HG02870 (cell line): Measurements from ENCODE around the gene UGT1A3.
"Not testable (repeated sequence)": the region's sequence is repeated elsewhere in the genome, so short reads cannot be mapped to it uniquely, and the experiment has no call there.

Source experiments
- ATAC-seq: cut with Tn5 transposase; IDR thresholded peaks from one replicate; pipeline ENCODE4 v1.9.1; 2021; ENCODE audit warnings: mild to moderate bottlenecking, moderate library complexity; ENCODE audit not compliant: unreplicated experiment

Gene UGT1A3

DNA sequence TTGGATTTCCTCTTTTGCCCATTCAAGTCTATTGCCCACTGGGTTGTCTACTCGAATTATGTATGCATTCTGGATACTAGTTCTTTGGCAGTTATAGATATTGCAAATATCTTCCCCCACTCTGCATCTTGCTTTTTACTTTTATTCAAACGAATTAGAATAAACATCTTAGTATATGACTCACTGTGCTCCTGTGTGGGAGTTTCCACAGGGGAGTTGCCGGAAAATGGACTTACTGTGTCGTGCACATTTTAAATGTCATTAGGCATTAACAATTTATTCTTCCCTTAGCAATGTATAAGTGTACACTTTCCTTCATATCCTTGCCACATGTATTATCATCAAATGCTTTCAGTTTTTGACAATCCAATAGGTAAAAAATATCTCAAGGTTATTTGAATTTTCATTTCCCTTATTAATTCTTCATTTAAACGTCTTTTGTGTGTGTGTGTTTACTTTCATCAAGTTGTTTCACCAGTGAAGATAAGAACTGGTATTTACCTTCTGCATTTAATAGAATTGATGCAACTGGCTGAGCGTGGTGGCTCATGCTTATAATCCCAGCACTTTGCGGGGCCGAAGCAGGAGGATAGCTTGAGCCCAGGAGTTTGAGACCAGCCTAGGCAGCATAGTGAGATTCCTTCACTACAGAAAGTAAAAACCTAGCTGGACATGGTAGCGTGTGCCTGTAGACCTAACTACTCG lies 20.8 kb upstream of the UGT1A3 start:
- no peak for ATAC-seq

DNA sequence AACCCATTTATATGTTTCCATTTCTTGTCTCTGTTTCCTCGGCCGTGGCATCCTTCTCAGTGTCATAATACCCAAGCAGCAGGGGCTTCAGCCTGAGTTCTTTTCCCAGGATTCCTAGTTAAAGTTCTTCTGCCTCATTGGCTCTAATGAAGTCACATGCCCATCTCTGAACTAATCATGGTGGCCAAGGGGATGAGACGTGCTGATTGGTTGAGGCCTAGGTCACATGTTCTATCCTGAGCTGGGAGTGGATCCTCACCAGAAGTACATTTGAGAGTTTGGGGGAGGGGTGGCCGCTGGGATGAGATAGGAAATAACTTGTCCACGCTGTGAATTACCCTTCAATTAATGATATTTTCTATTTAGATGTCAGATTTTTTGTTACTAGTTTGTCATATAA lies 19.9 kb upstream of the UGT1A3 start:
- no peak for ATAC-seq

DNA sequence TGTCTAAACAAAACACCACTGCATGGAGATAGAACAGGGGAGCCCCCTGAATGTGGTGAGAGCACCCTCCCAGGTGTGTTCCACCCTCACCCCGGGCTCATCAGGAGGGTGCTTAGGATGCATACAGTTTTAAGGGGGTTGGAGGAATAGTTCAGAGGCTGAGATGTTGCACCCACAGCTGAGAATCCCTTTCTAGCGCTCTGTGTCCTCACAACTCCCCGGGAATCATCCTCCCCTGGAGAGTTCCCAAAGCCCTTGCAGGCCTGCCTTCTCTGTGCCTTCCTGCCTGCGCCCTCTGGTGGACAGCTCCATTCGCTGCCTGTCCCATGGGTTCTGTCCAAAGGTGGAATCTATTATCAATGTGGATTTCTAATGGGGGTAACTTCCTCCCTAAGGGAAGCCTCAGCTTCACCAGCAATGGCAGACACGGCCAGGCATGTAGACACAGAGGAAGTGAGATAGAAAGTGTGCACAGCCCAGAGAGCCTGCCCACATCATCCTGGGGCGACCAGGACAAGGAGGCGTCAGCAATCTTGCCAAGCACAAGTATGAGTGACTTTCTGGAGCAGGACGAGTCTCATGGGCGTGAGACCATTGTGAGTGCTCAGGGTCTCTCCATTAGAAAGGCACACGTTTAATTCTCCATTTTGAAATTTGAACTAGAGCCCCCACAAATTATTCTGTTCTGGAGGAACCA lies 17.4 kb upstream of the UGT1A3 start:
- ATAC-seq = no peak

DNA sequence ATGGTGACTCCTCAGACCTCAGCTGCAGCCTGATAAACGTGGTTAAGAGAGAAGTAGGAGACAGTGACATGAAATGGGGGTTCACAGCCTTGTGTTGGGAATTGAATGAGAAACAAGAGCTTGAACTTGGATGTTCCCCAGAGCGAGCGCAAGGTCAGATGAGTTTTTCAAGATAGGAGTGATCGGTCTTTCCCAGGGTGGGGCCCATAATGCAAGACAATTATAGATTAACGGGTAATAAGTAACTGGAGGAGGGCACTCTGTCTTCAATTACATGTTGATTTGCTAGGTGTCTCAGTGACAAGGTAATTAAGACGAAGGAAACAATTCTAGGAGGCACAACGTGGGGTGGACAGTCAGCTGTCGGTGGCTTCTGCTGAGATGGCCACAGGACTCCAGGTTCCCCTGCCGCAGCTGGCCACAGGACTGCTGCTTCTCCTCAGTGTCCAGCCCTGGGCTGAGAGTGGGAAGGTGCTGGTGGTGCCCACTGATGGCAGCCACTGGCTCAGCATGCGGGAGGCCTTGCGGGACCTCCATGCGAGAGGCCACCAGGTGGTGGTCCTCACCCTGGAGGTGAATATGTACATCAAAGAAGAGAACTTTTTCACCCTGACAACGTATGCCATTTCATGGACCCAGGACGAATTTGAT lies 16.1 kb upstream of the UGT1A3 start, which contains the start of gene UGT1A5:
Gene UGT1A5, plus strand, starts transcription at position 297 of the 651 bp plus-strand sequence. Its CDS starts 85 bp downstream, at position 382.
- no peak for ATAC-seq

DNA sequence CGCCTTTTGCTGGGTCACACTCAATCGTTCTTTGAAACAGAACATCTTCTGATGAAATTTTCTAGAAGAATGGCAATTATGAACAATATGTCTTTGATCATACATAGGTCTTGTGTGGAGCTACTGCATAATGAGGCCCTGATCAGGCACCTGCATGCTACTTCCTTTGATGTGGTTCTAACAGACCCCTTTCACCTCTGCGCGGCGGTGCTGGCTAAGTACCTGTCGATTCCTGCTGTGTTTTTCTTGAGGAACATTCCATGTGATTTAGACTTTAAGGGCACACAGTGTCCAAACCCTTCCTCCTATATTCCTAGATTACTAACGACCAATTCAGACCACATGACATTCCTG lies 15.6 kb upstream of the UGT1A3 start:
- no peak for ATAC-seq

DNA sequence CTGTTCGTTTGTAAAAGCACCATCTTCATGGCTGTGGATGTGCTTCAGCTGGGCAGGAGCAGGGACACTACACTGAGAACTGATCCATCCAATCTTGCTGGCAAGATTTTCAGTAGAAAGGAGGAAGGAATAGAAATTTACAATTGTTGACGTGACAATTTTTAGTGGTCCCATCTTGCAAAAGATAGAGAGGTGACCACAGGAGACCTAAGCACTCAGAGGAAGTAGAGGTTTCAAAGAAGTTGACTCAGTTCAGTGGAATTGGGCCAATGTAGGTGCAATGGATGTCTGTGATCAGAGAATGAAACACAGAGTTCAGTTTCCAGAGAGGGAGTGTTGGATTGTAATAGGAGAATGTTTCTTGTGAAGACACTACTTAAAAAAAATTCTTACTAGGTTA lies 14.7 kb upstream of the UGT1A3 start:
- no peak for ATAC-seq

DNA sequence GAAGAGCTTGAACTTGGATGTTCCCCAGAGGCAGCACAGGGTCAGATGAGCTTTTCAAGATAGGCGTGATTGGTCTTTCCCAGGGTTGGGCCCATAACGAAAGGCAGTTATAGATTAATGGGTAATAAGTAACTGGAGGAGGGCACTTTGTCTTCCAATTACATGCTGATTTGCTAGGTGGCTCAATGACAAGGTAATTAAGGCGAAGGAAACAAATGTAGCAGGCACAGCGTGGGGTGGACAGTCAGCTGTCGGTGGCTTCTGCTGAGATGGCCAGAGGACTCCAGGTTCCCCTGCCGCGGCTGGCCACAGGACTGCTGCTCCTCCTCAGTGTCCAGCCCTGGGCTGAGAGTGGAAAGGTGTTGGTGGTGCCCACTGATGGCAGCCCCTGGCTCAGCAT lies 10.3 kb upstream of the UGT1A3 start, which contains the start of gene UGT1A4:
Gene UGT1A4, plus strand, starts transcription at position 185 of the 400 bp plus-strand sequence. Its CDS starts 85 bp downstream, at position 270.
- ATAC-seq = no peak

DNA sequence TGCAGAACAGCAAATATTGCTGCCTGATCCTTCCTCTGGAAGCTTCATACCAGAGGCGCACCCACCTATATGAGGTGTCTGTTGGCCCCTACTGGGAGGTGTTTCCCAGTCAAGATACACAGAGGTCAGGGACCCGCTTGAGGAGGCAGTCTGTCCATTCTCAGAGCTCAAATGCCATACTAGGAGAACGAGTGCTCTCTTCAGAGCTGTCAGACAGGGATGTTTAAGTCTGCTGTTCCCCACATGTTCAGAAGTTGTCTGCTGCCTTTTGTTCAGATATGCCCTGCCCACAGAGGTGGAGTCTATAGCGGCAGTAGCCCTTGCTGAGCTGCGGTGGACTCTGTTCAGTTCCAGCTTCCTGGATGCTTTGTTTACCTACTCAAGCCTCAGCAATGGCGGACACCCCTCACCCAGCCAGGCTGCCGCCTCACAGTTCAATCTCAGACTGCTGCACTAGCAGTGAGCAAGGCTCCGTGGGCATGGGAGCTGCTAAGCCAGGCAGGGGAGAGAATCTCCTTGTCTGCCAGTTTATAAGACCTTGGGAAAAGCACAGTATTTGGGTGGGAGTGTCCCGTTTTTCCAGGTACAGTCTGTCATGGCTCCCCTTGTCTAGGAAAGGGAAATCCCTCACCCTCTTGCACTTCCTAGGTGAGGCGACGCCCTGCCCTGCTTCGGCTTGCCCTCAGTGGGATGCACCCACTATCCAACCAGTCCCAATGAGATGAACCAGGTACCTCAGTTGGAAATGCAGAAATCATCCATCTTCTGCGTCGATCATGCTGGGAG lies 8.2 kb downstream of the UGT1A3 start:
- ATAC-seq = not testable (repeated sequence)

DNA sequence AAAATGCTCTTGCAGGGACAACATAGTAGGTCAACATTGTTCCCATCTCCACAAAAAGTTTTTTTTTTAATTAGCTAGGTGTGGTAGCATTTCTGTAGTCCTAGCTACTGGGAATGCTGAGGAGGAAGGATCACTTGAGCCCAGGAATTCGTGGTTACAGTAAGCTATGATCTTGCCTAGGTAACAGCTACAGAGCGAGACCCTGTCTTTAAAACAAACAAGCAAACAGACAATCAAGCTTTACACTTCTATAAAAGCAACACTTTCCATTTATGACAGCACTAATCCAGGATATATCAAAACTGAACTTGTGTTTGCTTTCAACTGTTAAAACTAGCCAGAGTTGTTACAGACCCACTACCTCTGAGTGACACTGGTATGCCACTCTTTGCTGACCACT lies 12.0 kb downstream of the UGT1A3 start:
- no peak for ATAC-seq

DNA sequence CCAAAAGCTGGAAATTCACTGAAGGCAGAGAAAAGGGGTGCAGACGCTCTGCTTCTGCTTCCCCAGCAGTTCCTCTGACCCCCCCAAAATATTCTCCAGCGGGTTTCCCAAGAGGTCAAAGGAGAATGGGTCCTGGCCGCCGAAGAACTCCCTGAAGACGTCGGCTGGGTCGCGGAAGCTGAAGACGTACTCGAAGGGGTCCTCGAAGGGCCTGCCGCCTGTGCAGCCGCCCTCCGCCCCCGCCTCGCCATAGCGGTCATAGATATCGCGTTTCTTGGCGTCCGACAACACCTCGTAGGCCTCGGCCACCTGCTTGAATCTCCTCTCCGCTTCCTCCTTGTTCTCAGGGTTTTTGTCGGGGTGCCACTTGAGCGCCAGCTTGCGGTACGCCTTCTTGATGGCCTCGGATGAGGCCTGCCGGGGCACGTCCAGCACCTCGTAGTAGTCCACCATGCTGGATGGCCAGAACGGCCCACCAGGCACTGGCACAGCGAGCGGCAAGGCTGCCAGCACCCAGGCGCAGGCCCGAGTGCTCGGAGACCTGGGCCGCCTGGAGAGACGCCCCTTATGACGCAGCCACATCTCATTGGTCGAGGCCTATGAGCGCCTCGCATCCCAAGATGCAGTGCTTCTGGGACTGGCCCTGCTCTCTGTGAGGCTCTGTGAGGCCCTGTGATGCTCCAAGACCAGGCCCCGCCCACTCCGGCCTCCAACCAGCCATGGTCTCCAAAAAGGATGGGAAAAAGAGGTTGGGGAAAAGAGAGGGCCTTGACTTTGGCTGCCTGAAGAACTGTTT lies 14.8 kb downstream of the UGT1A3 start:
- no peak for ATAC-seq

DNA sequence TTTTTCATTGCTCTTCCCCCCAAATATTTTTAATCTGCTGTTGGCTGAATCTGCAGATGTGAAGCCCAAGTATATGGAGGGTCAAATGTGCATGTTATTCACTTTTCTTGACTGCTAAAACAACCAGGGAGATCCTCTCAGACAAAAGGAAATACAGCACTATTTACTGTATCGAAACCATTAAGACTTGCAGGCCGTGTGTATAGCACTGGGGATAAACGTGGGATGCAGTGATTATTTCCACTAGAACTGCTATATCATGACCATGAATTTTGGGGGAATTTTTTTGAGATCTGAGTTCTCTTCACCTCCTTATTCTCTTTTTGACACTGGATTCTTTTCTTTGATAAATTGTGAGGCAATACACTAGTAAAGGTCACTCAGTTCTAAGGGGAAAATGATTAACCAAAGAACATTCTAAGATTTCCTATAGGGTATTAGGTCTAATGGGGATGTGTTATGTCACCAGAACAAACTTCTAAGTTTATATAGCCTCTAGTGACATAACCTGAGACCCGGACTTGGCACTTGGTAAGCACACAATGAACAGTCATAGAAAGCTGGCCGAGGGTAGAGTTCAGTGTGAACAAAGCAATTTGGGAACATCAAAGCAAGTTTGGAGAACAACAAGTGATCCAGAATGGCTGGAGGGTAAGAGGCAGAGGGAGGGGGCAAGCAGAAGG lies 16.4 kb downstream of the UGT1A3 start:
- ATAC-seq = no peak

DNA sequence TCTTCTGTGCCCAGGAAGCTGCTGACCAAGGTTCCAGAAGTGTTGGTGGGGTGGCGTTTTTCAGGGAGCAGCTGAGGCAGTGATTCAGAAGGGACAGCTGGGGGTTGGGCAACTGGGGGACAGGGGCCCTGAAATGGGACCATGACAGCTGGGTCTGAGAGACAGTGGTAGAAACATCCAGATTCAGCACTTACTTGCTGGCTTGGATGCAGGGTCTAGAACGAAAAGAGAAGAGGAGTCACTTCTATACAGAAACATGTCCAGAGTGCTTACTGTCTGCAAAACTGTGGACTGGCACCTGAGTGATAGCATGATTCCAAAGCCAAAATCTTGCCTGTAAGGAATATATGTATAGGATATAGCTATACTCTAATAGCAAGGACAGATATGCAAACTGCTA lies 17.0 kb downstream of the UGT1A3 start:
- not testable (repeated sequence) for ATAC-seq

DNA sequence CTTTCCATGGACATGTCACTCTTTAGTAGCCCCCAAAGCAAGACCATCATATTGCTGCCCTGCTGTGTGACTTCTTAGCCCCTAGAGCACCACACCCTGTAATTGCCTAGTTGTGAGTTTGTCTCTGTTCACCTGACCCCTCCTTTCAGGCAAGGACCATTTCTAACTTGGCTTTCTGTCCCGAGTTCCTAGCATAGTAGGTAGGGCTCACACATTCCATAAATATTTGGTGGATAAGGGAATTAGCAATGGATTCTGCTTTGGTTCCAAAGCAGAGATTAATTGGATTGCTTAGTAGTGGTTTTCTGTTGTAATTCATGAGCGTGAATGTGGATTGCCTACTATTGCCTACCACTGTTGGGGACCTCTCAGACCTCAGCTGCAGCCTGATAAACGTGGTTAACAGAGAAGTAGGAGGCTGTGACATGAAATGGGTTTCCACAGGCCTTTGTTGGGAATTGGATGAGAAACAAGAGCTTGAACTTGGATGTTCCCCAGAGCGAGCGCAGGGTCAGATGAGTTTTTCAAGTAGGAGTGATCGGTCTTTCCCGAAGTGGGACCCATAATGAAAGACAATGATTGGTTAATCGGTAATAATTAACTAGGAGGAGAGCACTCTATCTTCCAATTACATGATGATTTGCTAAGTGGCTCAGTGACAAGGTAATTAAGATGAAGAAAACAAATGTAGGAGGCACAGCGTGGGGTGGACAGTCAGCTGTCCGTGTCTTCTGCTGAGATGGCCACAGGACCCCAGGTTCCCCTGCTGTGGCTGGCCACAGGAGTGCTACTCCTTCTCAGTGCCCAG lies 17.8 kb downstream of the UGT1A3 start:
- ATAC-seq = no peak

DNA sequence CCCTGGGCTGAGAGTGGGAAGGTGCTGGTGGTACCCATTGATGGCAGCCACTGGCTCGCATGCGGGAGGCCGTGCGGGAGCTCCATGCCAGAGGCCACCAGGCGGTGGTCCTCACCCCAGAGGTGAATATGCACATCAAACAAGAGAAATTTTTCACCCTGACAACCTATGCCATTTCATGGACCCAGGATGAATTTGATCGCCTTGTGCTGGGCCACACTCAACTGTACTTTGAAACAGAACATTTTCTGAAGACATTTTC lies 18.4 kb downstream of the UGT1A3 start:
- ATAC-seq = no peak

DNA sequence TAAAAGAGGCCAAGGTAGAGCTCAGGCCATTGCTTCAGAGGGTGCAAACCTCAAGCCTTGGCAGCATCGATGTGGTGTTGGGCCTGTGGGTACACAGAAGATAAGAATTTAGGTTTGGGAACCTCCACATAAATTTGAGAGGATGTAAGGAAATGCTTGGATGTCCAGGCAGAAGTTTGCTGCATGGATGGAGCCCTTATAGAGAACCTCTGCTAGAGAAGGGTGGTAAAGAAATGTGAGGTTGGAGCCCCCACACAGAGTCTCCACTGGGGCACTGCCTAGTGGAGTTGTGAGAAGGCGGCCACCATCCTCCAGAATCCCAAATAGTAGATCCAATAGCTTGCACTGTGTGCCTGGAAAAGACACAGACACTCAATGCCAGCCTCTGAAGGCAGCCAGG lies 21.8 kb downstream of the UGT1A3 start:
- not testable (repeated sequence) for ATAC-seq

DNA sequence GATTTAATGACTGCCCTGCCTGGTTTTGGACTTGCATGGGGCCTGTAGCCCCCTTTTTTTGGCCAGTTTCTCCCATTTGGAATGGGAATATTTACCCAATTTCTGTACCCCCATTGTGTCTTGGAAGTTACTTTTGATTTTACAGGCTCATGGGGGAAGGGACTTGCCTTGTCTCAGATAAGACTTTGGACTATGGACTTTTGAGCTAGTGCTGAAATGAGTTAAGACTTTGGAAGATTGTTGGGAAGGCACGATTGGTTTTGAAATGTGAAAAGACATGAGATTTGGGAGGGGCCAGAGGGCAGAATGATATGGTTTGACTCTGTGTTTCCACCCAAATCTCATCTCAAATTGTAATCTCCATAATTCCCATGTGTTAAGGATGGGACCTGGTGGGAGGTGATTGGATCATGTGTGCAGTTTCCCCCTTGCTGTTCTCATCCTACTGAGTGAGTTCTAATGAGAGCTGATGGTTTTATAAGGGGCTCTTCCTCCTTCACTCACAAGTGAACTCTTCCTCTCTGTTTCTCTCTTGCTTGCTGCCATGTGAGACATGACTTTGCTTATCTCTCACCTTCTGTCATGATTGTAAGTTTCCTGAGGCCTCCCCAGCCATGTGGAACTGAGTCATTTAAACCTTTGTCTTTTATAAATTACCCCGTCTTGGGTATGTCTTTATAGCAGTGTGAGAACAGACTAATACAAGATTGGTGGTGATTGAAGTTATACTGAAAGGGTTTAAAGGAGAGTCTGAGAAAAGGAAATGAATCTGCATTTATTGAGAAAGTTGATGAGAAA lies 22.6 kb downstream of the UGT1A3 start:
- ATAC-seq = not testable (repeated sequence)

DNA sequence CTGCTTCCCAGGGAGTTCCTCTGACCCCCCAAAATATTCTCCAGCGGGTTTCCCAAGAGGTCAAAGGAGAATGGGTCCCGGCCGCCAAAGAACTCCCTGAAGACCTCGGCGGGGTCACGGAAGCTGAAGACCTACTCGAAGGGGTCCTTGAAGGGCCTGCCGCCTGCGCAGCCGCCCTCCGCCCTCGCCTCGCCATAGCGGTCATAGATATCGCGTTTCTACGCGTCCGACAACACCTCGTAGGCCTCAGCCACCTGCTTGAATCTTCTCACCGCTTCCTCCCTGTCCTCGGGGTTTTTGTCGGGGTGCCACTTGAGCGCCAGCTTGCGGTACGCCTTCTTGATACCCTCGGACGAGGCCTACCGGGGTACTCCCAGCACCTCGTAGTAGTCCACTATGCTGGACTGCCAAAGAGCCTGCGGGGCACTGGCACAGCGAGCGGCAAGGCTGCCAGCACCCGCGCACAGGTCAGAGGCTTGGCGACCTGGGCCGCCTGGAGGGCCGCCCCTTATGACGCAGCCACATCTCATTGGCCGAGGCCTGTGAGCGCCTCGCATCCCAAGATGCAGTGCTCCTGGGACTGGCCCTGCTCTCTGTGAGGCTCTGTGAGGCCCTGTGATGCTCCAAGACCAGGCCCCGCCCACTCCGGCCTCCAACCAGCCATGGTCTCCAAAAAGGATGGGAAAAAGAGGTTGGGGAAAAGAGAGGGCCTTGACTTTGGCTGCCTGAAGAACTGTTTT lies 26.2 kb downstream of the UGT1A3 start:
- no peak for ATAC-seq
